ENCODE data around the gene CRIP2. TPM values are rescaled to one million over a fixed set of nuclear protein-coding genes. Genes with fewer than 3 reads are reported as not detected.

CRIP2 gene
- total and polyA plus RNA-seq, 2 of the 8 experiments (the other 6 are each of a cell fraction or from before 2014, with no cell fraction given) = 4.2 to 13.5 TPM

DNA sequence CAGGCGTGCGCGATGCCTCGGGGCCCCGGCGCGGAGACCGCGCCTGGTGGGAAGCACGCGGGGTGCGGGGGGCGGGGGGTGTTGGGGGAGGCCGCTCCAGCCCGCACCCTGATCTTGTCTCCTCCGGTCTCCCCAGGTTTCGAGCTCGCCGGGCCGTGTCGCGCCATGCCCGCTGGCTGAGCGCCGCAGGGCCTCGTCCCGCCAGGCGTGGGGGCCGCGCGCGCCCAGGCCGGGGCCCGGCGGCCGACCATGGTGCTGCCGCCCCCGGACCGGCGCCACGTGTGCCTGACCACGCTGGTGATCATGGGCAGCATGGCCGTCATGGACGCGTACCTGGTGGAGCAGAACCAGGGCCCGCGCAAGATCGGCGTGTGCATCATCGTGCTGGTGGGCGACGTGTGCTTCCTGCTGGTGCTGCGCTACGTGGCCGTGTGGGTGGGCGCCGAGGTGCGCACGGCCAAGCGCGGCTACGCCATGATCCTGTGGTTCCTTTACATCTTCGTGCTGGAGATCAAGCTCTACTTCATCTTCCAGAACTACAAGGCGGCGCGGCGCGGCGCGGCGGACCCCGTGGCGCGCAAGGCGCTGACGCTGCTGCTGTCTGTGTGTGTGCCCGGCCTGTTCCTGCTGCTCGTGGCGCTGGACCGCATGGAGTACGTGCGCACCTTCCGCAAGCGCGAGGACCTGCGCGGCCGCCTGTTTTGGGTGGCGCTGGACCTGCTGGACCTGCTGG lies 54.1 kb downstream of the CRIP2 start:
- H3K79me2 ChIP-seq (ENCODE audit: control insufficient read depth in 1 of 2, insufficient read depth in 2 of 2, low read length in 2 of 2) = no peaks in the 10 kb centered on the region
- no peak overlapping the region for H3K18ac ChIP-seq (ENCODE audit: extremely low read depth, low read length)
- H2BK5ac ChIP-seq (ENCODE audit: low read depth, low read length) = no peak overlapping the region
- H4K91ac ChIP-seq (replicated peaks; ENCODE audit: insufficient read length, low read length) = no peak overlapping the region
- DNase-seq (ENCODE audit: low read depth in 1 of 2, low spot score in 2 of 2) = no peak
- H3K27ac ChIP-seq (ENCODE audit: low read depth, low read length) = no peak overlapping the region
- no peaks in the 10 kb centered on the region for H3K79me1 ChIP-seq (ENCODE audit: low read depth, low read length)
- H2BK120ac ChIP-seq (replicated peaks; ENCODE audit: low read depth, low read length) = no peak overlapping the region
- H4K8ac ChIP-seq (ENCODE audit: extremely low read depth, insufficient read depth, low read length) = no peak overlapping the region
- H3K27me3 ChIP-seq (replicated peaks in 1 of 4; ENCODE audit: control insufficient read depth in 3 of 4, extremely low read depth in 1 of 4, insufficient read depth in 3 of 4, low read length in 3 of 4) = peaks cover 9 to 37% (median 25%) of the 10 kb centered on the region in 4 experiments
- no peak overlapping the region for H2BK12ac ChIP-seq (ENCODE audit: low read depth, low read length)
- POLR2A ChIA-PET (ENCODE audit: partially characterized antibody) = no interaction called here
- H3K56ac ChIP-seq (replicated peaks; ENCODE audit: insufficient read length, low read depth, low read length) = no peak overlapping the region
- H3K23me2 ChIP-seq (ENCODE audit: low read depth, low read length) = no peaks in the 10 kb centered on the region; the same call in 1 of the 2 replicates
- H4K20me1 ChIP-seq (replicated peaks in 1 of 2; ENCODE audit: control insufficient read depth in 1 of 2, insufficient read depth in 2 of 2, low read length in 2 of 2) = no peaks in the 10 kb centered on the region
- H3K4ac ChIP-seq (replicated peaks; ENCODE audit: insufficient read length, low read depth, low read length) = no peak overlapping the region
- H4K5ac ChIP-seq (ENCODE audit: insufficient read length, low read depth, low read length) = no peak overlapping the region
- H2BK15ac ChIP-seq (ENCODE audit: low read length) = no peak overlapping the region
- H3K14ac ChIP-seq (ENCODE audit: insufficient read length) = no peak overlapping the region
- no peak for FAIRE-seq
- H2BK20ac ChIP-seq (ENCODE audit: low read length) = no peak overlapping the region
- H3K4me3 ChIP-seq (ENCODE audit: extremely low read depth in 1 of 4, insufficient read depth in 2 of 4, low read depth in 3 of 4, low read length in 4 of 4) = peak overlapping the region in 1 of 4 experiments; percentile 59; a peak in 2 of 8 replicates
- H3K4me2 ChIP-seq (ENCODE audit: insufficient read depth in 1 of 2, low read depth in 2 of 2, low read length in 2 of 2) = peak overlapping the region in 1 of 2 experiments; percentile 46; a peak in 2 of 4 replicates
- H2AK5ac ChIP-seq (ENCODE audit: low read depth, low read length) = no peak overlapping the region
- H3K4me1 ChIP-seq (replicated peaks in 1 of 4; ENCODE audit: control insufficient read depth in 3 of 4, insufficient read depth in 4 of 4, low read length in 3 of 4) = peaks cover 0 to 4% (median 0%) of the 10 kb centered on the region in 4 experiments; a peak in 3 of 7 replicates
- H3K23ac ChIP-seq (ENCODE audit: insufficient read length) = no peak overlapping the region
- H3K36me3 ChIP-seq (ENCODE audit: control insufficient read depth in 2 of 4, insufficient read depth in 4 of 4, low read length in 3 of 4) = no peaks in the 10 kb centered on the region; a peak in 1 of 8 replicates
- H3K9me3 ChIP-seq (ENCODE audit: insufficient read depth in 2 of 2, low read depth in 1 of 2, low read length in 1 of 2) = peaks cover 3 to 51% of the 10 kb centered on the region in 2 experiments; a peak in 3 of 4 replicates
- 86% methylated on average over 27 of the region's 89 CpGs; no CpG with 5 or more reads in 1 of the 2 experiments for WGBS, 2 experiments (ENCODE audit: extremely low coverage in 1 of 2, insufficient coverage in 1 of 2, insufficient read length in 1 of 2, insufficient replicate concordance in 2 of 2, low coverage in 1 of 2, low lambda C conversion rate in 2 of 2, missing lambda C conversion rate in 1 of 2)
- no peak overlapping the region; the same call in 1 of the 2 replicates for H2AFZ ChIP-seq (ENCODE audit: low read length)
- CTCF ChIA-PET (ENCODE audit: partially characterized antibody) = interaction anchor here (1.0 to 1.3 kb wide), 6 partner anchors 9 to 57 kb away, joined by 3 to 5 read pairs (median 4); no protein-coding TSS in a partner anchor
- H3K9ac ChIP-seq (replicated peaks in 1 of 4; ENCODE audit: extremely low read depth in 1 of 4, low read depth in 3 of 4, low read length in 3 of 4) = no peak overlapping the region
